HepG2 (cell line): ENCODE results near the gene NBEA. TPM values are rescaled to one million over a fixed set of nuclear protein-coding genes. Genes with fewer than 3 reads are reported as not detected.

Source experiments
- ATAC-seq: fragments of 200-7000 bp; cut with Tn5 transposase; 3 replicates; pipeline ENCODE4 v1.9.1; 2020; ENCODE audit warnings: mild to moderate bottlenecking, moderate library complexity
- BruUV-seq: library from RNA; stranded (reverse); fragments of 400-500 nt; replicated peaks from 2 replicates; lab custom pipeline; 2021; lab: Mats Ljungman, UMichigan
- CTCF ChIA-PET: fragments of 300-600 bp; formaldehyde crosslinking; extraction: SDS; loops from one replicate; lab custom pipeline; 2021; ENCODE audit warnings: low total read pairs, inconsistent platforms, low intra/inter-chr PET ratio; lab: Yijun Ruan, JAX
- POLR2A ChIA-PET: fragments of 350-600 bp; sonication (Branson Sonifier 250); formaldehyde crosslinking; loops from one replicate; lab custom pipeline; 2020; ENCODE audit warnings: antibody characterized with exemption, inconsistent platforms; lab: Yijun Ruan, JAX
- DNase-seq: peaks from one replicate; pipeline ENCODE4 v3.0.0-alpha.2; 2015; ENCODE audit warnings: low spot score
- FAIRE-seq: peaks from 3 replicates; lab custom pipeline; 2011; peaks lifted over from hg19 to GRCh38; lab: Jason Lieb, UNC
- H2AFZ ChIP-seq: one replicate; pipeline ENCODE4 v1.6.1; 2011; ENCODE audit warnings: low read length, inconsistent platforms
- H3K27ac ChIP-seq: fragments of 300-600 bp; 3 replicates; pipeline ENCODE4 v1.8.0; 2011; ENCODE audit warnings: mixed run types, mild to moderate bottlenecking, mixed read lengths, low read length, inconsistent platforms; ENCODE audit not compliant: insufficient read depth; ENCODE audit errors: extremely low read length
- H3K27me3 ChIP-seq, 2 experiments: fragments of 200-600 bp in 1 of 2; 2 replicates in 1 of 2; 3 replicates in 1 of 2; pipeline versions ENCODE4 v1.6.0 to v1.8.0; 2011; ENCODE audit warnings: low read length in 2 of 2, mild to moderate bottlenecking in 2 of 2, moderate library complexity in 2 of 2, inconsistent platforms in 1 of 2; ENCODE audit not compliant: insufficient read depth in 2 of 2, control insufficient read depth in 1 of 2
- H3K36me3 ChIP-seq, 2 experiments: fragments of 200-600 bp in 1 of 2; replicated peaks in 1 of 2; 2 replicates in 1 of 2; 3 replicates in 1 of 2; pipeline versions ENCODE4 v1.5.1 to v1.8.0; 2011; ENCODE audit warnings: low read length in 2 of 2, inconsistent platforms in 1 of 2; ENCODE audit not compliant: insufficient read depth in 2 of 2, control insufficient read depth in 1 of 2
- H3K4me1 ChIP-seq: 2 replicates; pipeline ENCODE4 v1.5.1; 2012; ENCODE audit warnings: low read length, inconsistent platforms; ENCODE audit not compliant: insufficient read depth
- H3K4me2 ChIP-seq: 2 replicates; pipeline ENCODE4 v1.6.0; 2011; ENCODE audit warnings: low read depth, low read length, inconsistent platforms
- H3K4me3 ChIP-seq, 3 experiments: fragments of 200-600 bp in 1 of 3; sonication (generic), shearing (Covaris generic) in 1 of 3; replicated peaks in 1 of 3; 2 replicates each; pipeline ENCODE4 v1.5.1; 2011 to 2016; ENCODE audit warnings: low read length in 3 of 3, inconsistent platforms in 2 of 3, low read depth in 2 of 3, mild to moderate bottlenecking in 2 of 3, control low read depth in 1 of 3, mixed read lengths in 1 of 3; ENCODE audit not compliant: insufficient read depth in 1 of 3
- H3K79me2 ChIP-seq: one replicate; pipeline ENCODE4 v1.6.1; 2011; ENCODE audit warnings: low read length, inconsistent platforms; ENCODE audit not compliant: insufficient read depth
- H3K9ac ChIP-seq: 2 replicates; pipeline ENCODE4 v1.6.0; 2011; ENCODE audit warnings: mild to moderate bottlenecking, low read depth, low read length, inconsistent platforms; ENCODE audit not compliant: insufficient read depth
- H3K9me3 ChIP-seq: 2 replicates; pipeline ENCODE4 v1.5.1; 2012; ENCODE audit warnings: mild to moderate bottlenecking, low read length
- H4K20me1 ChIP-seq: 2 replicates; pipeline ENCODE4 v1.6.0; 2011; ENCODE audit warnings: inconsistent platforms, mild to moderate bottlenecking, low read length, moderate library complexity; ENCODE audit not compliant: insufficient read depth
- ELF3 ChIP-seq: IDR thresholded peaks from 2 replicates; pipeline ENCODE4 v1.6.1; 2016; ENCODE audit warnings: missing genetic modification reagents, missing compliant biosample characterization
- TCF7L2 ChIP-seq: IDR thresholded peaks from 2 replicates; pipeline ENCODE4 v1.6.1; 2011; ENCODE audit warnings: mild to moderate bottlenecking, low read depth, low read length, moderate library complexity
- ZNF260 ChIP-seq: sonication (generic); formaldehyde crosslinking; IDR thresholded peaks from 2 replicates; pipeline ENCODE4 v1.4.0; 2020; ENCODE audit warnings: missing genetic modification reagents, low read depth, mild to moderate bottlenecking, borderline replicate concordance
- ZNF546 ChIP-seq: sonication (generic); formaldehyde crosslinking; conservative IDR thresholded peaks from 2 replicates; pipeline ENCODE4 v1.8.1; 2023; ENCODE audit warnings: mild to moderate bottlenecking, missing genetic modification reagents
- WGBS: methylation state at CpG from one replicate; pipeline ENCODE4 v1.1.6; 2017; ENCODE audit warnings: low lambda C conversion rate; 5-methylcytosine and 5-hydroxymethylcytosine counted together
- in situ Hi-C: cut with HindIII; loops from 2 replicates; pipeline ENCODE4 v1.10.0; 2017; ENCODE audit warnings: low pct_unique_long_range_greater_than_20kb; ENCODE audit not compliant: extremely low pct_ligation_motif_present
- intact Hi-C: fragments of 100-400 bp; cut with micrococcal nuclease; formaldehyde crosslinking; loops from one replicate; pipeline ENCODE4 v1.10.0; 2022; ENCODE audit not compliant: unreplicated experiment
- polyA plus RNA-seq, 8 experiments: library from polyadenylated mRNA; depleted of rRNA in 3 of 8; stranded (reverse) in 7 of 8; unstranded in 1 of 8; fragments of >200 nt; fragmentation: Illumina TruSeq in 4 of 8; extraction: Trizol in 4 of 8; gene quantifications; 2 replicates each; pipeline versions ENCODE4 v1.2.1 to v1.2.3, GENCODE V29; 2011 to 2016; ENCODE audit warnings: low read depth in 4 of 8, missing spikeins in 1 of 8, mixed read lengths in 1 of 8; ENCODE audit not compliant: insufficient read depth in 1 of 8
- total RNA-seq, 5 experiments: library from RNA; depleted of rRNA; stranded (reverse); fragments of >200 nt; fragmentation: Illumina TruSeq; extraction: Trizol; gene quantifications; 2 replicates each; pipeline ENCODE4 v1.2.3, GENCODE V29; 2016; ENCODE audit warnings: low read depth in 1 of 5
- TF ChIP-seq, protein P1 (sequence below): sonication (generic); formaldehyde crosslinking; IDR thresholded peaks from 2 replicates; pipeline ENCODE4 v1.5.0; 2020; ENCODE audit warnings: mild to moderate bottlenecking, missing genetic modification reagents, moderate library complexity
- TF ChIP-seq, protein P2 (sequence below): IDR thresholded peaks from 2 replicates; pipeline ENCODE4 v1.4.0; 2020; ENCODE audit warnings: mild to moderate bottlenecking, missing genetic modification reagents
- TF ChIP-seq, protein P3 (sequence below): IDR thresholded peaks from 2 replicates; pipeline ENCODE4 v1.6.1; 2016; ENCODE audit warnings: low read depth

Gene NBEA
- total and polyA plus RNA-seq, 2 of the 13 experiments (the other 11 are each of a cell fraction or from before 2014, with no cell fraction given): 2.7 to 2.8 TPM

GRCh38 chr13:35356572-35356971, 414.5 kb downstream of the NBEA start:
- Histone ChIP-seq H3K9me3 (no peaks in the 10 kb centered on the region), H2AFZ (no peak overlapping the region), H3K27me3 (no peaks in the 10 kb centered on the region), H4K20me1 (no peaks in the 10 kb centered on the region), H3K4me2 (no peak overlapping the region), H3K27ac (no peak overlapping the region), H3K36me3 (no peaks in the 10 kb centered on the region), H3K4me1 (peaks cover 30% of the 10 kb centered on the region), H3K4me3 (no peak overlapping the region), H3K9ac (no peak overlapping the region), H3K79me2 (no peaks in the 10 kb centered on the region)
- DNase-seq (no peak), FAIRE-seq (no peak), ATAC-seq (no peak)
- ChIA-PET POLR2A (no interaction called here), CTCF (no interaction called here)
- intact Hi-C loops: no loop called here
- BruUV-seq: no TSS peak
- in situ Hi-C loops: no loop called here
- no peak for TF ChIP-seq ZNF260 (CRISPR knock-in tag)
- TF ChIP-seq, protein P1, sequence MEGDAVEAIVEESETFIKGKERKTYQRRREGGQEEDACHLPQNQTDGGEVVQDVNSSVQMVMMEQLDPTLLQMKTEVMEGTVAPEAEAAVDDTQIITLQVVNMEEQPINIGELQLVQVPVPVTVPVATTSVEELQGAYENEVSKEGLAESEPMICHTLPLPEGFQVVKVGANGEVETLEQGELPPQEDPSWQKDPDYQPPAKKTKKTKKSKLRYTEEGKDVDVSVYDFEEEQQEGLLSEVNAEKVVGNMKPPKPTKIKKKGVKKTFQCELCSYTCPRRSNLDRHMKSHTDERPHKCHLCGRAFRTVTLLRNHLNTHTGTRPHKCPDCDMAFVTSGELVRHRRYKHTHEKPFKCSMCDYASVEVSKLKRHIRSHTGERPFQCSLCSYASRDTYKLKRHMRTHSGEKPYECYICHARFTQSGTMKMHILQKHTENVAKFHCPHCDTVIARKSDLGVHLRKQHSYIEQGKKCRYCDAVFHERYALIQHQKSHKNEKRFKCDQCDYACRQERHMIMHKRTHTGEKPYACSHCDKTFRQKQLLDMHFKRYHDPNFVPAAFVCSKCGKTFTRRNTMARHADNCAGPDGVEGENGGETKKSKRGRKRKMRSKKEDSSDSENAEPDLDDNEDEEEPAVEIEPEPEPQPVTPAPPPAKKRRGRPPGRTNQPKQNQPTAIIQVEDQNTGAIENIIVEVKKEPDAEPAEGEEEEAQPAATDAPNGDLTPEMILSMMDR (CRISPR knock-in tag): no peak
- no peak for TF ChIP-seq TCF7L2
- no peak for TF ChIP-seq ZNF546 (CRISPR knock-in tag)
- no peak for TF ChIP-seq ELF3 (CRISPR knock-in tag)
- TF ChIP-seq, protein P2, sequence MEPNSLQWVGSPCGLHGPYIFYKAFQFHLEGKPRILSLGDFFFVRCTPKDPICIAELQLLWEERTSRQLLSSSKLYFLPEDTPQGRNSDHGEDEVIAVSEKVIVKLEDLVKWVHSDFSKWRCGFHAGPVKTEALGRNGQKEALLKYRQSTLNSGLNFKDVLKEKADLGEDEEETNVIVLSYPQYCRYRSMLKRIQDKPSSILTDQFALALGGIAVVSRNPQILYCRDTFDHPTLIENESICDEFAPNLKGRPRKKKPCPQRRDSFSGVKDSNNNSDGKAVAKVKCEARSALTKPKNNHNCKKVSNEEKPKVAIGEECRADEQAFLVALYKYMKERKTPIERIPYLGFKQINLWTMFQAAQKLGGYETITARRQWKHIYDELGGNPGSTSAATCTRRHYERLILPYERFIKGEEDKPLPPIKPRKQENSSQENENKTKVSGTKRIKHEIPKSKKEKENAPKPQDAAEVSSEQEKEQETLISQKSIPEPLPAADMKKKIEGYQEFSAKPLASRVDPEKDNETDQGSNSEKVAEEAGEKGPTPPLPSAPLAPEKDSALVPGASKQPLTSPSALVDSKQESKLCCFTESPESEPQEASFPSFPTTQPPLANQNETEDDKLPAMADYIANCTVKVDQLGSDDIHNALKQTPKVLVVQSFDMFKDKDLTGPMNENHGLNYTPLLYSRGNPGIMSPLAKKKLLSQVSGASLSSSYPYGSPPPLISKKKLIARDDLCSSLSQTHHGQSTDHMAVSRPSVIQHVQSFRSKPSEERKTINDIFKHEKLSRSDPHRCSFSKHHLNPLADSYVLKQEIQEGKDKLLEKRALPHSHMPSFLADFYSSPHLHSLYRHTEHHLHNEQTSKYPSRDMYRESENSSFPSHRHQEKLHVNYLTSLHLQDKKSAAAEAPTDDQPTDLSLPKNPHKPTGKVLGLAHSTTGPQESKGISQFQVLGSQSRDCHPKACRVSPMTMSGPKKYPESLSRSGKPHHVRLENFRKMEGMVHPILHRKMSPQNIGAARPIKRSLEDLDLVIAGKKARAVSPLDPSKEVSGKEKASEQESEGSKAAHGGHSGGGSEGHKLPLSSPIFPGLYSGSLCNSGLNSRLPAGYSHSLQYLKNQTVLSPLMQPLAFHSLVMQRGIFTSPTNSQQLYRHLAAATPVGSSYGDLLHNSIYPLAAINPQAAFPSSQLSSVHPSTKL (CRISPR knock-in tag): no peak
- TF ChIP-seq, protein P3, sequence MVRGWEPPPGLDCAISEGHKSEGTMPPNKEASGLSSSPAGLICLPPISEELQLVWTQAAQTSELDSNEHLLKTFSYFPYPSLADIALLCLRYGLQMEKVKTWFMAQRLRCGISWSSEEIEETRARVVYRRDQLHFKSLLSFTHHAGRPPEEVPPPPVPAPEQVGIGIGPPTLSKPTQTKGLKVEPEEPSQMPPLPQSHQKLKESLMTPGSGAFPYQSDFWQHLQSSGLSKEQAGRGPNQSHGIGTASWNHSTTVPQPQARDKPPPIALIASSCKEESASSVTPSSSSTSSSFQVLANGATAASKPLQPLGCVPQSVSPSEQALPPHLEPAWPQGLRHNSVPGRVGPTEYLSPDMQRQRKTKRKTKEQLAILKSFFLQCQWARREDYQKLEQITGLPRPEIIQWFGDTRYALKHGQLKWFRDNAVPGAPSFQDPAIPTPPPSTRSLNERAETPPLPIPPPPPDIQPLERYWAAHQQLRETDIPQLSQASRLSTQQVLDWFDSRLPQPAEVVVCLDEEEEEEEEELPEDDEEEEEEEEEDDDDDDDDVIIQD (CRISPR knock-in tag): peak; percentile 55; the same call in 1 of the 2 replicates
- WGBS: 79% methylated on average over 2 of the region's 2 CpGs
